ENCODE results near the gene SHPK.

The SHPK gene

GRCh38 chr17:3558603-3559269 lies 77.3 kb downstream of the SHPK start:
- Histone ChIP-seq H3K27me3 (peaks cover 0 to 37% of the 10 kb centered on the region in 2 donors), H3K36me3 (no peaks in the 10 kb centered on the region), H3K4me1 (no peaks in the 10 kb centered on the region), H3K27ac (no peak overlapping the region), H3K4me3 (no peak overlapping the region), H3K9me3 (no peaks in the 10 kb centered on the region)
- intact Hi-C loops (cut with DNase I; ENCODE audit: low total_unique reads) = no loop called here
- TF ChIP-seq CTCF (IDR thresholded peaks at IDR 0.05) = no peak
- no peak for DNase-seq
